ENCODE results near the gene PDAP1. TPM values are rescaled to one million over a fixed set of nuclear protein-coding genes. Genes with fewer than 3 reads are reported as not detected.
A peak's percentile ranks its signal among the peaks of the same experiment; 100 is the strongest.

The PDAP1 gene
- total RNA-seq, 4 donors from 2014 or later, result 64.8 to 81.8 (median 73.9) TPM

GRCh38 chr7:99374111-99375064, 34.0 kb downstream of the PDAP1 start, which contains the start of gene ARPC1B:
Gene ARPC1B (plus strand): TSS chr7:99374730. CDS start chr7:99385715, 10,985 bp downstream.
- H3K4me3 ChIP-seq (ENCODE audit: low read depth, poor library complexity, severe bottlenecking), result peak within 1 kb of the TSS; percentile 69
- WGBS, 2 donors, result 7 to 10% methylated on average over 52 to 53 of the region's 95 CpGs
- intact Hi-C loops (cut with DNase I; ENCODE audit: low total_unique reads), result no loop called here
- TF ChIP-seq POLR2A (IDR thresholded peaks at IDR 0.05), result no peak
- TF ChIP-seq CTCF (IDR thresholded peaks at IDR 0.05), result no peak
- peak; percentile 57 to 95 for DNase-seq (ENCODE audit: low spot score in 2 of 2)

- TF ChIP-seq CTCF (IDR thresholded peaks at IDR 0.05) (no peak), POLR2A (IDR thresholded peaks at IDR 0.05) (no peak)
- WGBS, 2 donors, result 82% methylated on average over 41 of the region's 41 CpGs
- intact Hi-C loops (cut with DNase I; ENCODE audit: low total_unique reads), result no loop called here
These were observed 35.0 kb downstream of the PDAP1 start for GRCh38 chr7:99373091-99374066.

GRCh38 chr7:99372275-99373090, 35.9 kb downstream of the PDAP1 start:
- intact Hi-C loops (cut with DNase I; ENCODE audit: low total_unique reads), result no loop called here
- no peak for TF ChIP-seq CTCF (IDR thresholded peaks at IDR 0.05)
- TF ChIP-seq POLR2A (IDR thresholded peaks at IDR 0.05), result no peak
- no peak overlapping the region for H3K4me3 ChIP-seq (ENCODE audit: low read depth, poor library complexity, severe bottlenecking)
- WGBS, 2 donors, result 43 to 48% methylated on average over 21 of the region's 21 CpGs
- no peak for DNase-seq (ENCODE audit: low spot score in 2 of 2)

More at GRCh38 chr7:99373091-99374066, 35.0 kb downstream of the PDAP1 start:
- H3K4me3 ChIP-seq (ENCODE audit: low read depth, poor library complexity, severe bottlenecking), result no peak overlapping the region
- DNase-seq (ENCODE audit: low spot score in 2 of 2), result no peak

GRCh38 chr7:99371376-99371920, 36.9 kb downstream of the PDAP1 start:
- 88 to 90% methylated on average over 11 of the region's 11 CpGs for WGBS, 2 donors
- intact Hi-C loops (cut with DNase I; ENCODE audit: low total_unique reads), result no loop called here
- no peak for DNase-seq (ENCODE audit: low spot score in 2 of 2)
- no peak overlapping the region for H3K4me3 ChIP-seq (ENCODE audit: low read depth, poor library complexity, severe bottlenecking)
- no peak for TF ChIP-seq POLR2A (IDR thresholded peaks at IDR 0.05)

GRCh38 chr7:99369767-99370391, 38.5 kb downstream of the PDAP1 start:
- intact Hi-C loops (cut with DNase I; ENCODE audit: low total_unique reads), result no loop called here
- no peak overlapping the region for H3K4me3 ChIP-seq (ENCODE audit: low read depth, poor library complexity, severe bottlenecking)
- DNase-seq (ENCODE audit: low spot score in 2 of 2), result no peak
- WGBS, 2 donors, result 35 to 37% methylated on average over 9 of the region's 9 CpGs
- TF ChIP-seq CTCF (IDR thresholded peaks at IDR 0.05), result no peak
- no peak for TF ChIP-seq POLR2A (IDR thresholded peaks at IDR 0.05)

Data from lower leg skin (tissue), 4 donors.